HepG2 (cell line): ENCODE data around the gene RAD51D. TPM values are rescaled to one million over a fixed set of nuclear protein-coding genes. Genes with fewer than 3 reads are reported as not detected.

Experiments
- ARNTL ChIP-seq: sonication (generic); formaldehyde crosslinking; IDR thresholded peaks from 2 replicates; pipeline ENCODE4 v1.4.0; 2020; ENCODE audit warnings: mild to moderate bottlenecking, missing genetic modification reagents
- DNMT1 ChIP-seq: sonication (generic); formaldehyde crosslinking; IDR thresholded peaks from 2 replicates; pipeline ENCODE4 v1.5.1; 2020; ENCODE audit warnings: mild to moderate bottlenecking, missing genetic modification reagents
- FOXA1 ChIP-seq, 2 experiments: fragments of 450-650 bp in 1 of 2; sonication (generic) in 1 of 2; formaldehyde crosslinking in 1 of 2; IDR thresholded peaks; 2 replicates each; pipeline versions ENCODE4 v1.4.0 to v1.6.1; 2016 to 2020; ENCODE audit warnings: missing genetic modification reagents in 1 of 2
- GABPB1 ChIP-seq: IDR thresholded peaks from 2 replicates; pipeline ENCODE4 v1.6.1; 2016; ENCODE audit warnings: mild to moderate bottlenecking, missing genetic modification reagents, moderate library complexity, missing compliant biosample characterization
- HDAC6 ChIP-seq: fragments of 200-600 bp; sonication (generic); IDR thresholded peaks from 2 replicates; pipeline ENCODE4 v1.7.0; 2017; ENCODE audit warnings: mild to moderate bottlenecking, antibody characterized with exemption, low read length, low read depth
- IKZF1 ChIP-seq: fragments of 450-650 bp; IDR thresholded peaks from 2 replicates; pipeline ENCODE4 v1.7.1; 2016
- JUN ChIP-seq: sonication (generic); formaldehyde crosslinking; IDR thresholded peaks from 2 replicates; pipeline ENCODE4 v1.4.0; 2020; ENCODE audit warnings: mild to moderate bottlenecking, missing genetic modification reagents
- KLF12 ChIP-seq: sonication (generic); formaldehyde crosslinking; IDR thresholded peaks from 2 replicates; pipeline ENCODE4 v1.4.0; 2020; ENCODE audit warnings: missing genetic modification reagents, borderline replicate concordance
- MTF1 ChIP-seq: sonication (generic); formaldehyde crosslinking; IDR thresholded peaks from 2 replicates; pipeline ENCODE4 v1.5.0; 2020; ENCODE audit warnings: missing genetic modification reagents
- NCOA5 ChIP-seq: sonication (generic); formaldehyde crosslinking; IDR thresholded peaks from 2 replicates; pipeline ENCODE4 v1.4.0; 2020; ENCODE audit warnings: missing genetic modification reagents
- NPAS2 ChIP-seq: sonication (generic); formaldehyde crosslinking; IDR thresholded peaks from 2 replicates; pipeline ENCODE4 v1.8.0; 2022; ENCODE audit warnings: mild to moderate bottlenecking, missing genetic modification reagents, borderline replicate concordance
- RCOR2 ChIP-seq: IDR thresholded peaks from 2 replicates; pipeline ENCODE4 v1.6.1; 2016; ENCODE audit warnings: missing biosample characterization, missing genetic modification reagents
- SOX6 ChIP-seq, 2 experiments: fragments of 450-650 bp in 1 of 2; sonication (generic) in 1 of 2; formaldehyde crosslinking in 1 of 2; IDR thresholded peaks; 2 replicates each; pipeline versions ENCODE4 v1.4.0 to v1.6.1; 2017 to 2020; ENCODE audit warnings: antibody characterized with exemption in 1 of 2, mild to moderate bottlenecking in 1 of 2, missing genetic modification reagents in 1 of 2
- TOPORS ChIP-seq: sonication (generic); formaldehyde crosslinking; IDR thresholded peaks from 2 replicates; pipeline ENCODE4 v1.8.0; 2023; ENCODE audit warnings: mild to moderate bottlenecking, missing genetic modification reagents
- YY1 ChIP-seq: IDR thresholded peaks from 2 replicates; pipeline ENCODE4 v1.6.1; 2011; ENCODE audit warnings: low read length, low read depth, moderate library complexity, mild to moderate bottlenecking; ENCODE audit not compliant: insufficient read depth, insufficient replicate concordance
- ZNF274 ChIP-seq: sonication (generic); formaldehyde crosslinking; IDR thresholded peaks from 2 replicates; pipeline ENCODE4 v1.5.1; 2020; ENCODE audit warnings: mild to moderate bottlenecking, missing genetic modification reagents
- ZNF577 ChIP-seq: sonication (generic); formaldehyde crosslinking; IDR thresholded peaks from 2 replicates; pipeline ENCODE4 v1.4.0; 2020; ENCODE audit warnings: mild to moderate bottlenecking, low read depth, missing genetic modification reagents, borderline replicate concordance
- ZNF772 ChIP-seq: sonication (generic); formaldehyde crosslinking; IDR thresholded peaks from 2 replicates; pipeline ENCODE4 v1.5.0; 2020; ENCODE audit warnings: mild to moderate bottlenecking, missing genetic modification reagents
- ZNF83 ChIP-seq: sonication (generic); formaldehyde crosslinking; IDR thresholded peaks from 2 replicates; pipeline ENCODE4 v1.4.0; 2020; ENCODE audit warnings: missing genetic modification reagents, mild to moderate bottlenecking, borderline replicate concordance
- polyA plus RNA-seq, 8 experiments: library from polyadenylated mRNA; depleted of rRNA in 3 of 8; stranded (reverse) in 7 of 8; unstranded in 1 of 8; fragments of >200 nt; fragmentation: Illumina TruSeq in 4 of 8; extraction: Trizol in 4 of 8; gene quantifications; 2 replicates each; pipeline versions ENCODE4 v1.2.1 to v1.2.3, GENCODE V29; 2011 to 2016; ENCODE audit warnings: low read depth in 4 of 8, missing spikeins in 1 of 8, mixed read lengths in 1 of 8; ENCODE audit not compliant: insufficient read depth in 1 of 8
- total RNA-seq, 5 experiments: library from RNA; depleted of rRNA; stranded (reverse); fragments of >200 nt; fragmentation: Illumina TruSeq; extraction: Trizol; gene quantifications; 2 replicates each; pipeline ENCODE4 v1.2.3, GENCODE V29; 2016; ENCODE audit warnings: low read depth in 1 of 5
- TF ChIP-seq, protein P1 (sequence below): sonication (generic); formaldehyde crosslinking; IDR thresholded peaks from 2 replicates; pipeline ENCODE4 v1.8.0; 2023; ENCODE audit warnings: mild to moderate bottlenecking, missing genetic modification reagents
- TF ChIP-seq, protein P2 (sequence below), 2 experiments: sonication (generic) in 1 of 2; formaldehyde crosslinking in 1 of 2; IDR thresholded peaks; 2 replicates each; pipeline versions ENCODE4 v1.4.0 to v1.6.1; 2018 to 2020; ENCODE audit warnings: missing genetic modification reagents in 2 of 2, borderline replicate concordance in 1 of 2, low read depth in 1 of 2, mild to moderate bottlenecking in 1 of 2, missing biosample characterization in 1 of 2
- TF ChIP-seq, protein P3 (sequence below): fragments of 450-650 bp; IDR thresholded peaks from 2 replicates; pipeline ENCODE4 v1.6.1; 2017; ENCODE audit warnings: mild to moderate bottlenecking

The RAD51D gene
- total and polyA plus RNA-seq, 2 of the 13 experiments (the other 11 are each of a cell fraction or from before 2014, with no cell fraction given): 6.7 to 13.1 TPM

DNA sequence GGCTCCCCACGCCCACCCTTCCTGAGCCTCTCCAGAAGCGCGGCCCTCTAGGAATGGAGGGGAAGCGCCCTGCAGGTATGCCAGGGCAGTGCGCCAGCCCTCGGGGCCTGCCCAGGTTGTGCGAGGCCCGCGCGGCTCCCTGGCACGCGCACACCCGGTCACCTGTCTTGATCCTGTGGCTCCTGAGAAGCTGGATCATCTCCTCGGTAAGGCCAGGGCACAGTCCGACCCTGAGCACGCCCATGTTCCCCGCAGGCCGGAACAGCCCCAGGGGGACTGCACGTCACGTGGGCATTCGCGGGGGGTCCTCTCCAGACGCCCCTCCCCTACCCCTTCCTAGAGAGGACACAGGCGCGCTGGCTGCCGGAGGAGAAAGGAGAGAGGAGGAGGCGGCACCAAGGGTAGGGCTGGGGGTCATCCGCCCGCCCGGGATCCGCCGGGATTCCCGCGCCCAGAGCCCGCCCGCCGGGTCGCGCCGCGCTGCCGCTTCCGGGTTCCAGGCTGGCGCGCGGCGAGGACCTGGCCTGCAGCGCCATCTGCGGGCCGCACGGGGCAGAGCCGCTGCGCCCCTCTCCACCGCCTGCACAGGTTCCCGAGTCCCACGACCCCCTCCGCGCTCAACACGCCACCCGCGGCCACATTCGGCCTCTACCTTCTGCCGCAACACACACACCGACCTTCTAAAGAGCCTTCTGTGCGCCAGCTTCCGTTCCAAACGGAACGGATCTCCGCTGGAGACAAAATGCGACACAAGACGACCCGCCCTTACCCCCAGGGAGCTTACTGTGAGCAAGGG, at the start of gene RAD51D (continued):
- TF ChIP-seq, protein P1, sequence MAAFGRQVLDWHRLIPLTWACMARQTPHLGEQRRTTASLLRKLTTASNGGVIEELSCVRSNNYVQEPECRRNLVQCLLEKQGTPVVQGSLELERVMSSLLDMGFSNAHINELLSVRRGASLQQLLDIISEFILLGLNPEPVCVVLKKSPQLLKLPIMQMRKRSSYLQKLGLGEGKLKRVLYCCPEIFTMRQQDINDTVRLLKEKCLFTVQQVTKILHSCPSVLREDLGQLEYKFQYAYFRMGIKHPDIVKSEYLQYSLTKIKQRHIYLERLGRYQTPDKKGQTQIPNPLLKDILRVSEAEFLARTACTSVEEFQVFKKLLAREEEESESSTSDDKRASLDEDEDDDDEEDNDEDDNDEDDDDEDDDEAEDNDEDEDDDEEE: peak; percentile 91
- TF ChIP-seq ZNF83 (CRISPR knock-in tag) (no peak), FOXA1 (IDR thresholded peaks at IDR 0.05) (no peak), FOXA1 (CRISPR knock-in tag; IDR thresholded peaks at IDR 0.05) (no peak), SOX6 (IDR thresholded peaks at IDR 0.05) (no peak), SOX6 (CRISPR knock-in tag; IDR thresholded peaks at IDR 0.05) (no peak; the same call in 1 of the 2 replicates), ZNF274 (no peak), ZNF577 (CRISPR knock-in tag) (no peak), YY1 (peak; percentile 72), TOPORS (CRISPR knock-in tag) (no peak), JUN (CRISPR knock-in tag) (no peak), ZNF772 (CRISPR knock-in tag) (0 out of 2 replicates have a peak, but pooled peaks have one; percentile 56), GABPB1 (CRISPR knock-in tag) (peak; percentile 80), IKZF1 (no peak), NPAS2 (no peak), NCOA5 (CRISPR knock-in tag) (no peak), KLF12 (0 out of 2 replicates have a peak, but pooled peaks have one; percentile 34), DNMT1 (CRISPR knock-in tag) (peak; percentile 61; the same call in 1 of the 2 replicates), RCOR2 (no peak), MTF1 (CRISPR knock-in tag) (no peak), HDAC6 (no peak), ARNTL (CRISPR knock-in tag) (no peak)
- TF ChIP-seq, protein P2, sequence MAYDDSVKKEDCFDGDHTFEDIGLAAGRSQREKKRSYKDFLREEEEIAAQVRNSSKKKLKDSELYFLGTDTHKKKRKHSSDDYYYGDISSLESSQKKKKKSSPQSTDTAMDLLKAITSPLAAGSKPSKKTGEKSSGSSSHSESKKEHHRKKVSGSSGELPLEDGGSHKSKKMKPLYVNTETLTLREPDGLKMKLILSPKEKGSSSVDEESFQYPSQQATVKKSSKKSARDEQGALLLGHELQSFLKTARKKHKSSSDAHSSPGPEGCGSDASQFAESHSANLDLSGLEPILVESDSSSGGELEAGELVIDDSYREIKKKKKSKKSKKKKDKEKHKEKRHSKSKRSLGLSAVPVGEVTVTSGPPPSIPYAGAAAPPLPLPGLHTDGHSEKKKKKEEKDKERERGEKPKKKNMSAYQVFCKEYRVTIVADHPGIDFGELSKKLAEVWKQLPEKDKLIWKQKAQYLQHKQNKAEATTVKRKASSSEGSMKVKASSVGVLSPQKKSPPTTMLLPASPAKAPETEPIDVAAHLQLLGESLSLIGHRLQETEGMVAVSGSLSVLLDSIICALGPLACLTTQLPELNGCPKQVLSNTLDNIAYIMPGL (CRISPR knock-in tag; IDR thresholded peaks at IDR 0.05; ENCODE audit: borderline replicate concordance in 1 of 2, low read depth in 1 of 2): peak; percentile 77 to 86
- TF ChIP-seq, protein P3, sequence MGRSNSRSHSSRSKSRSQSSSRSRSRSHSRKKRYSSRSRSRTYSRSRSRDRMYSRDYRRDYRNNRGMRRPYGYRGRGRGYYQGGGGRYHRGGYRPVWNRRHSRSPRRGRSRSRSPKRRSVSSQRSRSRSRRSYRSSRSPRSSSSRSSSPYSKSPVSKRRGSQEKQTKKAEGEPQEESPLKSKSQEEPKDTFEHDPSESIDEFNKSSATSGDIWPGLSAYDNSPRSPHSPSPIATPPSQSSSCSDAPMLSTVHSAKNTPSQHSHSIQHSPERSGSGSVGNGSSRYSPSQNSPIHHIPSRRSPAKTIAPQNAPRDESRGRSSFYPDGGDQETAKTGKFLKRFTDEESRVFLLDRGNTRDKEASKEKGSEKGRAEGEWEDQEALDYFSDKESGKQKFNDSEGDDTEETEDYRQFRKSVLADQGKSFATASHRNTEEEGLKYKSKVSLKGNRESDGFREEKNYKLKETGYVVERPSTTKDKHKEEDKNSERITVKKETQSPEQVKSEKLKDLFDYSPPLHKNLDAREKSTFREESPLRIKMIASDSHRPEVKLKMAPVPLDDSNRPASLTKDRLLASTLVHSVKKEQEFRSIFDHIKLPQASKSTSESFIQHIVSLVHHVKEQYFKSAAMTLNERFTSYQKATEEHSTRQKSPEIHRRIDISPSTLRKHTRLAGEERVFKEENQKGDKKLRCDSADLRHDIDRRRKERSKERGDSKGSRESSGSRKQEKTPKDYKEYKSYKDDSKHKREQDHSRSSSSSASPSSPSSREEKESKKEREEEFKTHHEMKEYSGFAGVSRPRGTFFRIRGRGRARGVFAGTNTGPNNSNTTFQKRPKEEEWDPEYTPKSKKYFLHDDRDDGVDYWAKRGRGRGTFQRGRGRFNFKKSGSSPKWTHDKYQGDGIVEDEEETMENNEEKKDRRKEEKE: no peak
